ENCODE results near the gene MGAT4B.

DNA sequence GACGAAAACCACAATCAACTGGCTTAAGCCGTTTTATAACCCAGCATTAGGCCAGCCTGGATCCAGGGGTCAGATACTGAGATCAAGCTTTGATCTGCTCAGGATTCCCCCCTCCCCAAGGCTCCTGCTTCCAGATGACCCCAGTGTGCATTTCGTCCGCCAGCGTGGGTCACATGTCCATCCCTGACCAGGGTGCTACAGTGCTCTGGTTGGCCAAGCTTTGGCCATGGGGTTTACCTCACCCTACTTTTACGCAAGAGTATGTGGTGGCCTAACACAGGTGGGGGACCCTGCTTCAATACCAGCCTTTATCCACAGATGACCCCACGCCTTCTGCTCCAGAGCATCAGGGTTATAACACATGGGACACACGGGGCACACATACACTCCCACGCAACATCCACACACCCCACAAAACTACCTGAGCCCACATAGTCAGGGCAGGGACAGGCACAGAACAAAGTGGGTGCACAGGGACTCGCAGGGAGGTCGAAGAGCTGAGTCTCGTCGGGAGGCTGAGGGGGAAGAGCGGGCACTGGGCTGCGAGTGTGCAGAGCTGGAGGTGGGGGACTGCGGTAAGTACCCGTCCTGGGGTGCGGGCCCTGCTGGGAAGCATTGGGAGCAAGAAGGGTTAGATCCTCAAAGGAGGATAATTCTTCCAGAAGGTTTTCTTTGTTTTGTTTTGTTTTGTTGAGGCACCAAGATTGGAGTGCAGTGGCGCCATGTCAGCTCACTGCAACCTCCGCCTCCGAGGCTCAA, 9.0 kb upstream of the MGAT4B start:
- TF ChIP-seq EP300 (IDR thresholded peaks at IDR 0.05; ENCODE audit: low read depth) (no peak), POLR2A (IDR thresholded peaks at IDR 0.05) (no peak)
- TF ChIP-seq, protein P1, sequence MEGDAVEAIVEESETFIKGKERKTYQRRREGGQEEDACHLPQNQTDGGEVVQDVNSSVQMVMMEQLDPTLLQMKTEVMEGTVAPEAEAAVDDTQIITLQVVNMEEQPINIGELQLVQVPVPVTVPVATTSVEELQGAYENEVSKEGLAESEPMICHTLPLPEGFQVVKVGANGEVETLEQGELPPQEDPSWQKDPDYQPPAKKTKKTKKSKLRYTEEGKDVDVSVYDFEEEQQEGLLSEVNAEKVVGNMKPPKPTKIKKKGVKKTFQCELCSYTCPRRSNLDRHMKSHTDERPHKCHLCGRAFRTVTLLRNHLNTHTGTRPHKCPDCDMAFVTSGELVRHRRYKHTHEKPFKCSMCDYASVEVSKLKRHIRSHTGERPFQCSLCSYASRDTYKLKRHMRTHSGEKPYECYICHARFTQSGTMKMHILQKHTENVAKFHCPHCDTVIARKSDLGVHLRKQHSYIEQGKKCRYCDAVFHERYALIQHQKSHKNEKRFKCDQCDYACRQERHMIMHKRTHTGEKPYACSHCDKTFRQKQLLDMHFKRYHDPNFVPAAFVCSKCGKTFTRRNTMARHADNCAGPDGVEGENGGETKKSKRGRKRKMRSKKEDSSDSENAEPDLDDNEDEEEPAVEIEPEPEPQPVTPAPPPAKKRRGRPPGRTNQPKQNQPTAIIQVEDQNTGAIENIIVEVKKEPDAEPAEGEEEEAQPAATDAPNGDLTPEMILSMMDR (IDR thresholded peaks at IDR 0.05): no peak

Data from transverse colon (tissue), 3 donors.